HG03565 (cell line): ENCODE data around the gene CPA5.

Source experiments
- ATAC-seq: cut with Tn5 transposase; IDR thresholded peaks from one replicate; pipeline ENCODE4 v1.9.1; 2021; ENCODE audit warnings: mild to moderate bottlenecking, moderate library complexity; ENCODE audit not compliant: unreplicated experiment

CPA5 gene

DNA sequence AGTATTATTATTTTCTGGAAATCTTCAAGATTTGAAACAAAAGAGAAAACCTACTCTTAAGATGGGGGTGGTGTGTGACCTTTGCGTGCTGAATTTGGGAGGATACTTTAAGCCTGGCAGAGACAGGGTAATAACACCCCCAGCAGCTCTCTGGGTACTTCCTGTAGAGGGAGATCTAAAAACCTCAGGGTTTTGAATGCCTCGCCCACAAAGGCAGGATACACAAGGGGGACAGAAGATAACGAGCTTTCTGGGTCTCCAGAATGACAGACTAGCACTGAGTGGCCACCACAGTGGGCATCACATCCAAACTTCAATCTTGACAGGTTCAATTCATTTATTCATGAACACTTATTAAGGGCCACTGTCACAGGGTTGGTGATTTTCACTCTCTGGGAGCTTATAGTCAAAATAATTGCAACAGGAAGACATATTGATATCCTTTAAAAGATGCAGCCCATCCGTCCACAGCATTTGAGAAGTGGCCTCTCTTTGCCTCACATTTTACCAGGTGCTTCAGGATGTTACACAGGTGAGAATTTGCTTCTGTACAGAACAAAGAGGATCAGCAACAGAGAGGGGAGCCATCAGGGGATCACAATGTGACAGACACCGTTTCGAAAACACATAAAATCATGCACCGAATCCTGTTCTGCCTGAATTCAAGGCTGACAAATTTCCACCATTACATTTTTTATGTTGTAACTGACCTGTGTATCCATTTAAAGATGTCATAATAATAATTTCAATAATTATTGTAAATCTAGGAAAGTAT is 50.0 kb downstream of the CPA5 start:
- no peak for ATAC-seq

DNA sequence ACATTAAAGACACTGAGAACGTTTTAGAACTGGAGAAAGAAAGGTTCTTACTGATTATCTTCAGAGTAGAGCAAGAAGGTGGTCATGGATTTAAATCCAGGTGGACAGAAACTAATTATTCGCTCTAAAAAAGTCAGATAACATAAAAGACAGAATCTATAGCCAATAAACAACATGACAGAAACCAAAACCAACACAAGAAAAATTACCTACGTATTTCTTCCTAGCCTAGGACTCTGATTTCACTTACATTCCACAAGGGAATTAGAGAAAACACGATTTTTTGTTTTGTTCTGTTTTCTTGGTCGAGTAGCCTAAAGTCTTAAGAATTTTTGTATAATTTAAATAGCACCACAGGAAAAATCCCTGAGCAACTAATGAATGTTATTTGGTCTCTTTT is 50.8 kb downstream of the CPA5 start:
- no peak for ATAC-seq

DNA sequence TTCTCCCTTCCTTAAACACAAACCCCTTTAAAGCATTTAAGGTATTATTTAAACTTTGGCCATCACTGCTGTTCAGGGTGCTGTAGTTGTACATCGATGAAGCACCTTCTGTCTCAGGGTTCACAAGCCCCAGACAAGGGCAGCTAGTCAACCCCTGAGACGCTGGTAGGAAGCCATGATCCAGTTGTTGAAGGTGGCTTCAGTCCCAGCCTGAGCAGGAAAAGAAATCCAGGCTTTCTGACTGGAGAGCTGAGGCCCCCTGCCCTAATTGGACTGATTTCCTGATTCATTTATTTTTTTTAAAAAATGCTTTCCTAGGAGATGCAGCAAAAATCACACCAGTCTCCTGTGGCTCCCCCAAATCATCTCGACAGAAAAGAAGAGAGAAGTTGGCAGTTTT is 51.5 kb downstream of the CPA5 start:
- no peak for ATAC-seq

DNA sequence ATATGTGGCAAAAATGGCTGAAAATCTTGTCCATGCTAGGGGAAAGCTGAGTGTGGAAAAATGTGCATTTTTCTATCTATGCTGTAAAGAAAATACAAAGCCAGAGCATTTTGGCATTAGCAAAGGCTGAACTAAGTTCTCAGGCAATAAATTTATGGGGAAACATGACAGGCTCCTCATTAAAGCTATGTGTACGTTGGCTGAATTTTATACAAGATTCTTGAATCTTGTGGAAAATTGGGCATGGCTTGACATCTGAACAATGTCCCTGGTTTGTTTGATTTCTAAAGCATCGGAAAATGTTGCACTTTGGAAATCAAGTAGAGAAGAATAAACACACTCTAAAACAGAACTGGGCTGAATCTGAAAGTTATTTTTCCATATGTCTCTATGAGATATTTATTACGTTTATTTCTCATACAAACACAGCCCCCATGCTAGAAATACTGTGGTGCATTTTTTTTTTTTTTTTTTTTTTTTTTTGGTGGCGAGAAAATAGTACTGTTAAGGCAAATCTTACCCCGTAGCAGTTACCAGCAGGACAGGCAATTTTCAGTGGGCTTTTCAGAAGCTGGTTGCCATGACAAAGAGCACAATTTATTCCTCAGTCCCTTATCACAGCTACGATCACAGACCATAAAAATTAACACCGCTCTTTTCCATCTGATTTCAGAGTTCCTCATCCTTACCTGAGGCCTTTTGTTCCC is 52.6 kb downstream of the CPA5 start:
- no peak for ATAC-seq

DNA sequence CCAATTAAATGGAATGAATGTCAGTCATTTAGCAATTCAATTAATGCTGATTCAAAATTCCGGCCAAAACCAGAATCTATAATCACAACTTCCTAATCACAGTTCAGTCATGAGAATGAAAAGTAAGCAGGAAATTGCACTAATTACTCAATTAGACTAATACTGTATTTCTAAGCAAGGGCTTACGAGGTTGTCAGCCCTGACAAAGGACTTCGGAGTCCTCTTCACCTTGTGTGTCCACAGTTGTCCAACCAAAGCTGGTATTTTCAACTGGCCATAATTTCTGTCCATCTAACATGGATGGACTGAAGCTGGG is 53.1 kb downstream of the CPA5 start:
- no peak for ATAC-seq

DNA sequence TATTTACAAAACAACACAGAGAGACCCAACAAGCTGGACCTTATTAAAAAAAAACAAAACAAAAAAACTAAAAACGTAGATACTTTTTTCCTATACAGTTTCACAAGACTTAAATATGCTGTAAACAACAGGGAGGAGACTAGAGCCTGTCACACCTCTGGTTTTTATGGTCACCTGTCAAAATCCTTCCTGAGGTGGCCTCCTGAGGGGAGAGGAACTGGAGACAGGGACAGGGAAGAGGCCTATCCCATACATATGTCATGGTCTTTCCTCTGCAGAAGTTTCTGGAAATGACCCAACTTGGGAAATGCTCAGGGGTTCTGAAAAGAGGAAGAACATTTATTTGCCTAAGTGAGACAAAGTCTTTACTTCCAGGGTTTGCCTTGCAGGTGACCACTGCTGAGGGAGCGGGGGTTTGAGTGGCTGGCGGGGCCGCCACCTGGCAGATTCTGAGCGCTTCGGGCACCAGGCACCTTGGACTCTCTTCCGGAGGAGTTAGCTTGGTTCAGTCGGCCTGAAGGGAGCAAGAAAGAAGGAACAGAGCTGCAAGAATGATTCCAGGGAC is 54.0 kb downstream of the CPA5 start:
- no peak for ATAC-seq

DNA sequence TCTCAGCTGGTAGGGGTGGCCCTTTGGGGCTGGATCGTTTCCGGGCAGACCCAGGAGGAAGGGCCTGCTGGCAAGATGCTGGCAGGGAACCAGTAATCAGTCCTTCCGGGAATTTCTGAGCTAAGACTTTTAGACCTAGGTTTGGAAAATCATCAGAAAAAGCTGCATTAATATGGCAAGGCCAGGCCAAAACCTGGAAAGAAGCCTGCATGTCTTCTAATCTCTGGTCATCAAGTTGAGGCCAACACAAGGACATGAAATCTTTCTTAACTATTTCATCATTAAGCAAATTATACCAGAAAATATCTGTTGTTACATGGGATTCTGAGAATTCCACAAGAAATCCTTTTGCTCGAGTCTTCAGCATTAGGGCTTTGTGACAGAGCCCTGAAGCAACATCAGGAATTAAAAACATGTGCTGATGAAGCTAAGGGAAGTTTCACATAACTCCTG is 55.5 kb downstream of the CPA5 start:
- no peak for ATAC-seq

DNA sequence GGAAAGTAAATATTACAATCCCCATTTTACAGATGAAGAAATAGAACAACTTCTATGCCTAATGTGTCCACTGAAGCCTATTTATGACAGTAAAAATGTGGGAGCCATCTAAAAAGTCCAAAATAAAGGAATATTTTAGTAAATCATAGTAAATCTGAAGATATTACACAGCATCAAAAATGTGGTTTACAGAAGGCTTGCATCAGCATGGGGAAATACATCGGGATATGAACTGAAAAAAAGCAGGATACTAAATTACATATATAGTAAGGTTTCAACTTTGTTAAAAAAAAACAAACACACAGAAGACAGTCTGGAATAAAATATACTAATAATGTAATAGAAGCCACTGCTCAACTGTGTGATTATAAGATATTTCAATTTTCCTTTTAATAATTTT is 56.5 kb downstream of the CPA5 start:
- no peak for ATAC-seq

DNA sequence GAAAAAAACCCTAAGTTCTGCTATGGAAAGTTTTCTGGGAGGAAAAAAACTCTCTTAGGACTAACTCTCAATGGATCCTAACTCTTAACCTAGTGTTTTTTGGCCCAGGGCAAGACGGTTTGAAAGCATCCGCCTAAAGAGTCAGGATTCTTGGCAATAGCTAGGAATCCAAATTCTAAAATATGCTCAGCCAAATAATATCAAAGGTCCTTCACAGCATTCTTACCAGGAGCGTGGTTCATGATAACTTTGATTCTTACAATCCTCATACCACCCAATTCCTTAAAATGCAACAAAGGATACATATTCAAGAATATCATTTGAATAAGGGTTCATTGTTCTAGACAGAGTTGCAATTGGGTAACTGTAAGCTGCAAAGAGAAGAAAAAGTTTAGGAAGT is 57.0 kb downstream of the CPA5 start:
- no peak for ATAC-seq

DNA sequence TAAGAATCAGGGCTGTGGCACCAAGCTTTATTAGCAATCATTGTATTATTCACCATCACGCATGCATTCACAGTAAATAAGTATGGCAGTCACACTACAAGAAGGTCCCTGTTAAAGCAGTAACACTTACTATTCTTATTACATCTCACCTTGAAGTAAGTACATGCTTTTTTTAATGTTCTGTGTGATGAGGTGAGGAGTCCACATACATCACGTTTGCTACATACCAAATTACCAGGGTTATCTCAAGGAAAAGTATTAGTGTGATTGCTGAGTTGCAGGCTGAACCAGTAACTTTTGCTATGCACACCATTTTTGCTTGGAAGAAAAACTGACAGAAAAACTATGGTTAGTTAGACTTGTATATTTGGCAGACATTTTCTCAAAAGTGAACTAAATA is 60.4 kb downstream of the CPA5 start:
- no peak for ATAC-seq

DNA sequence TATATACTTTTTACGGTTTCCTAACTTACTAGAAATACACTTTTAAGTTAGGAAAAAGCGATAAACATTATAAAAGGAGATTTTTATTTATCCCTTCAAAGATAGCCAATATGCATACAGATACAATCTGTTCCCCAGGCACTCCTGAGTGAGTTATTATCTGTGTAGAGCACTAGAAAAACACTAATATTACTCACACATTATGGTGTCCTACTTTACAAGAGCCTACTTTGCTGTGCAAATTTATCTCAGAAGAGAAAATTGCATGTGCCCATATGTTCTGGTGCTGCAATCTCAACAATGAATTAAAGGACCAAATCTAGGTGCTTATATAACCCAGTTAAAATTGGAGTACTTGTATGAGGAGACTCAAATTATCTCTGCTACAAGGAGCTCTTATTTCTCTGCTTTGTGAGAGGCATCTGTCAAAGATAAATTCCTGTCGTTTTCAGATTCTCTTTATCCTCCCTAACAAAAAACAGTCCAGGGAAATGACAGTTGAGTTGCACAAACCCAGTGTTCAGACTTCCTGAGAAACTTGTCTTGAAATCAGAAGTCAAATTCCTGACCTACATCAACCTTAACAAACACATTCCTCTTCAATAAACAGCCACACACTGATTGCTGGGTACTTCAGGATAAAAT is 64.6 kb downstream of the CPA5 start:
- no peak for ATAC-seq

DNA sequence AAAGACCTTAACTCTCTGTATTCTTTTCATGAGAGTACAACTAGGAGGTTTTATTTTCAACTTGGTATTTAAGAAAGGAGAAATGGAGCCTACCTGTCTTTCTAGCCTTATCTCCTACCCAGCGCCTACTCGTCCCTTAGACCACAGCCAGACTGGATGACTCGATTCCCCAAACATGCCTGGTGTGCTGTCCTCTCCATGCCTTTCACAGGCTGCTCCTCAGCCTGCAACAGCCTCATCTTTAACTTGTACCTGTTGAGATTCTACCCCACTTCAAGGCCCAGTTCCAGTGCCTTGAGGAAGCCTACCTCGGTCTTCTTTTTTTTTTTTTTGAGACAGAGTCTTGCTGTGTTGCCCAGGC is 65.1 kb downstream of the CPA5 start:
- no peak for ATAC-seq

DNA sequence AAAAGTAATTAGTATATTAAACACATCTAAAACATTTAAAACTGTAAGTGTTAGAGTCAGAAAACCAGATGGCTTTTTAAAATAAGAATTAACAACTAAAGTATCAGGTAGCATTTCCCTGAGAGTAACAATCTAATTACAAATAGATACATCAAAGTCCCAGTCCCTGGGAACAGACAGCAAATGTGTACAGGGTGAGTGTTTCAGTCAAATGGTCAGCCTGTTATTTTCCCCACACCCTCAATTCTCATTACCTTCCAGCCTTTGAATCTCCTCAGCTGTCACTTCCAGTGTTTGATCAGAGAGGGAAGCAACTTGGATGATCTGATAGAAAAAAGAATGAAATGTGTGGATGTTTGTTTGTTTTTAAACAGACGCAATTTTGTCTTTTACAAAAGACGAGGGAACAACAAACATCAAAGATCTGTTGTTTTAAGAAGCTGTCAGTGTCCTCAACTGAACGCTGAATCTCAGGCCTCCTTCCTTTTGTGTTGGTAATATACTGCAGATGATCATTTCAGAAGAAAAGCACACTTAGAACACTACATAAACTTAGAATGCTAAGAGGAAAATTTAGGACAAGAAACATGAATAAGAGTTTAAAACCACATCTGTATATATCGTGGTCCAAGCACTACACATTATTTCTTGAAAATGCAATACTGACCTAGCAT is 66.4 kb downstream of the CPA5 start:
- ATAC-seq: no peak

DNA sequence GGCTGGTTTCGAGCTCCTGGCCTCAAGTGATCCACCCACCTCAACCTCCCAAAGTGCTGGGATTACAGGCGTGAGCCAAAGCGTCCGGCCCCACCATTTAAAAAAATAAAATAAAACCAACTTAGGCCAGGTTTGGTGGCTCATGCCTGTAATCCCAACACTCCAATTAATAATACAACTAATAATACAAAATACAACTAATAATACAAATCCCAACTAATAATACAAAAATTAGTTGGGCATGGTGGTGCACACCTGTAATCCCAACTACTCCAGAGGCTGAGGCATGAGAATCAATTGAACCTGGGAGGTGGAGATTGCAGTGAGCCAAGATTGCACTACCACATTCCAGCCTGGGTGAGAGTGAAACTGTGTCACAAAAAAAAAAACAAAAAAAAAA is 68.6 kb downstream of the CPA5 start:
- ATAC-seq: no peak

DNA sequence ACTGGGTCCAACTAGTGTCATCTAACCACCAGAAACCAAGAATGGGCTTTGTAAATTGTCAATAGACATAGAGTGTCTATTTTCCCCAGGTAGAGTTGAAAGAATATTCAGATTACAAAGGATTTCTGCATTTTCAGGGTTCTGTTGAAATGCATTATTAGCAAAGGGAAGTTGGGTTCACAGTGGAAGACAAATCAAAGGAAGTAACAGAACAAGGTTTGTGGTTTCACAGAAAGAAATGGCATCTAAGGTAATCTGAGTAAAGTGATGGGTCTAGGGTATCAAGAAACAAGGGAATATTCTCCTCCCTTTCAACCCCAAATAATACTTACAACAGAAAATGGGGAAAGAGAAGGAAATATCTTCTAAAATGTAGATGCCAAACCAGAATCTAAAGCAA is 70.4 kb downstream of the CPA5 start:
- ATAC-seq: no peak

DNA sequence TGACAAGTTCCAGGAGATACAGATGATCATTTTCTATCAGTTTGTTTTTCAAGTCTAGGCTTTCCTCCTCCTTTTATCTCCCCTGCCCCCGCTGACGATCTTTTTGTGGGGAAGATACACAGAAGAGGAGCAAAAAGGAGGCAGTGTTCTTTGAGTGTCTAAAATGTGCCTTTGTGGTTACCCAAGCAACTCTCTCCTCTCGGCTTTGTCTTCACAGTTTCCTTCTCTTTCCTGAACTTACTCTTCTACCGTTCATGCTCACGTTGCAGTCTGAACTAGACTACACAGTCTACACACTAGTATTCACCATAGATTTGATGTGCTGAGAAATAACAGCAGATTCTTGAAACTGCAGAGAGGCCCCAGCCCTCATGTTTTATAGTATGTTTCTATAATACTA is 72.6 kb downstream of the CPA5 start:
- ATAC-seq: no peak

DNA sequence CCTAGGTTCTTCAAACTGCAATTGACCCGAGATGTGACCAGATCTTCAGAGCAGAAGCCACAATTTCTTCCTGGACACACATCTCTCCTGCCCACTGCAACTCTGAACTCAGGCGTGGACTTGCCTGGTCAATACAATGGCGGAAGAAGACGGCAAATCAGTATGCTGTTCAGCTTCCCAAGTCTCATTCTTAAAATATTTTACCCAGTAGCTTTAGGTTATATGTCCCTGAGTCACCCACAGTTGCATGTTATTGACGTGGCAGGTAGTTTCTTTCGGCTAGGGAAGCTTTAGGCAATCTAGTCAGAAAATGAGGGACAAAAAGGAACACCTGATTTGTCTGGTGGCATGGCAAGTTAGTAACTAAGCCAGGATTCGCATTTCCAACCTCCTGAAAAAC is 73.7 kb downstream of the CPA5 start:
- ATAC-seq: no peak
